GM10248 (cell line): ENCODE measurements around the gene USB1.

ENCODE experiments used
- CTCF ChIA-PET: fragments of 300-600 bp; sonication (Branson Sonifier 250); formaldehyde crosslinking; extraction: SDS; loops from one replicate; lab custom pipeline; 2021; ENCODE audit warnings: antibody characterized with exemption; lab: Yijun Ruan, JAX
- POLR2A ChIA-PET: fragments of 350-650 bp; sonication (Branson Sonifier 250); formaldehyde crosslinking; extraction: SDS; loops from one replicate; lab custom pipeline; 2020; ENCODE audit warnings: antibody characterized with exemption; lab: Yijun Ruan, JAX
- DNase-seq: peaks from one replicate; pipeline ENCODE4 v3.0.0; 2012; ENCODE audit errors: extremely low spot score
- CTCF ChIP-seq: IDR thresholded peaks from 2 replicates; pipeline ENCODE4 v1.5.1; 2012; ENCODE audit warnings: mild to moderate bottlenecking, low read depth; ENCODE audit errors: extremely low read depth, missing control alignments, control extremely low read depth

The USB1 gene

GRCh38 chr16:58018803-58019202 lies 17.6 kb downstream of the USB1 start:
- CTCF ChIA-PET = interaction anchor here (0.9 to 3.0 kb wide), 6 partner anchors 8 to 178 kb away, joined by 3 to 11 read pairs (median 4); no protein-coding TSS in a partner anchor
- no peak for TF ChIP-seq CTCF
- POLR2A ChIA-PET = no interaction called here
- no peak for DNase-seq

GRCh38 chr16:58019866-58020538 lies 18.8 kb downstream of the USB1 start:
- ChIA-PET POLR2A (no interaction called here), CTCF (interaction anchor here (0.9 to 3.0 kb wide), 6 partner anchors 8 to 177 kb away, joined by 3 to 11 read pairs (median 4); no protein-coding TSS in a partner anchor)
- TF ChIP-seq CTCF = no peak
- DNase-seq = no peak

GRCh38 chr16:58020628-58021521 lies 19.7 kb downstream of the USB1 start:
- CTCF ChIA-PET = interaction anchor here (0.8 to 1.0 kb wide), 4 partner anchors 10 to 284 kb away, joined by 3 to 4 read pairs (median 4); no protein-coding TSS in a partner anchor
- POLR2A ChIA-PET = no interaction called here
- DNase-seq = peak; percentile 74
- peak; percentile 89 for TF ChIP-seq CTCF

GRCh38 chr16:58021661-58022551 lies 20.7 kb downstream of the USB1 start:
- TF ChIP-seq CTCF = no peak
- ChIA-PET POLR2A (no interaction called here), CTCF (interaction anchor here (0.8 to 1.6 kb wide), 5 partner anchors 8 to 283 kb away, joined by 3 to 4 read pairs (median 3); no protein-coding TSS in a partner anchor)
- DNase-seq = no peak

GRCh38 chr16:58022601-58023371 lies 21.6 kb downstream of the USB1 start:
- no peak for TF ChIP-seq CTCF
- CTCF ChIA-PET = interaction anchor here (1.0 to 2.5 kb wide), 6 partner anchors 9 to 381 kb away, joined by 3 to 8 read pairs (median 4); partner anchors contain the start of gene USB1
- POLR2A ChIA-PET = no interaction called here
- DNase-seq = no peak
